Measurements from ENCODE around the gene RTN3.

The RTN3 gene

GRCh38 chr11:63708764-63709163 is 27.5 kb downstream of the RTN3 start:
- no peak overlapping the region for H3K27ac ChIP-seq (ENCODE audit: low read depth, low read length)
- peaks cover 5% of the 10 kb centered on the region for H4K20me1 ChIP-seq (ENCODE audit: low read depth, low read length)
- TF ChIP-seq CTCF (IDR thresholded peaks at IDR 0.05; ENCODE audit: insufficient read depth, low read length, poor library complexity, severe bottlenecking) (no peak), EZH2phosphoT487 (conservative IDR thresholded peaks at IDR 0.05; ENCODE audit: low read length) (no peak)
- no peak overlapping the region for H3K4me3 ChIP-seq (ENCODE audit: insufficient read depth, low read length, poor library complexity, severe bottlenecking)
- no peak overlapping the region for H2AFZ ChIP-seq (ENCODE audit: low read depth, low read length, severe bottlenecking)
- H3K9me3 ChIP-seq (ENCODE audit: insufficient read depth, low read length) = no peaks in the 10 kb centered on the region
- H3F3A ChIP-seq (ENCODE audit: insufficient read depth) = no peaks in the 10 kb centered on the region
- no peak overlapping the region for H3K9ac ChIP-seq (ENCODE audit: low read length)
- H3K4me2 ChIP-seq (ENCODE audit: low read depth, low read length, poor library complexity, severe bottlenecking) = no peak overlapping the region
- H3K27me3 ChIP-seq (ENCODE audit: low read length) = no peaks in the 10 kb centered on the region
- H3K79me2 ChIP-seq (ENCODE audit: insufficient read depth, low read length) = peaks cover 92% of the 10 kb centered on the region
- H3K9me2 ChIP-seq (replicated peaks; ENCODE audit: insufficient read depth, low read length) = no peaks in the 10 kb centered on the region
- no peaks in the 10 kb centered on the region for H3K36me3 ChIP-seq (ENCODE audit: low read length)

- no peak overlapping the region for H3K27ac ChIP-seq (ENCODE audit: low read depth, low read length)
- H4K20me1 ChIP-seq (ENCODE audit: low read depth, low read length) = peaks cover 5% of the 10 kb centered on the region
- H3K4me2 ChIP-seq (ENCODE audit: low read depth, low read length, poor library complexity, severe bottlenecking) = no peak overlapping the region
- H3F3A ChIP-seq (ENCODE audit: insufficient read depth) = no peaks in the 10 kb centered on the region
- TF ChIP-seq CTCF (IDR thresholded peaks at IDR 0.05; ENCODE audit: insufficient read depth, low read length, poor library complexity, severe bottlenecking) = no peak
- TF ChIP-seq EZH2phosphoT487 (conservative IDR thresholded peaks at IDR 0.05; ENCODE audit: low read length) = no peak
- no peaks in the 10 kb centered on the region for H3K9me2 ChIP-seq (replicated peaks; ENCODE audit: insufficient read depth, low read length)
- H2AFZ ChIP-seq (ENCODE audit: low read depth, low read length, severe bottlenecking) = no peak overlapping the region
- no peak overlapping the region for H3K4me3 ChIP-seq (ENCODE audit: insufficient read depth, low read length, poor library complexity, severe bottlenecking)
- no peaks in the 10 kb centered on the region for H3K27me3 ChIP-seq (ENCODE audit: low read length)
- H3K79me2 ChIP-seq (ENCODE audit: insufficient read depth, low read length) = peaks cover 92% of the 10 kb centered on the region
- no peak overlapping the region for H3K9ac ChIP-seq (ENCODE audit: low read length)
- H3K36me3 ChIP-seq (ENCODE audit: low read length) = no peaks in the 10 kb centered on the region
- no peaks in the 10 kb centered on the region for H3K9me3 ChIP-seq (ENCODE audit: insufficient read depth, low read length)
Measured at GRCh38 chr11:63709336-63709884, 28.1 kb downstream of the RTN3 start.

GRCh38 chr11:63710476-63711217 is 29.3 kb downstream of the RTN3 start:
- H2AFZ ChIP-seq (ENCODE audit: low read depth, low read length, severe bottlenecking) = no peak overlapping the region
- H3K9me3 ChIP-seq (ENCODE audit: insufficient read depth, low read length) = no peaks in the 10 kb centered on the region
- H4K20me1 ChIP-seq (ENCODE audit: low read depth, low read length) = peaks cover 5% of the 10 kb centered on the region
- no peak overlapping the region for H3K27ac ChIP-seq (ENCODE audit: low read depth, low read length)
- no peak overlapping the region for H3K4me2 ChIP-seq (ENCODE audit: low read depth, low read length, poor library complexity, severe bottlenecking)
- TF ChIP-seq CTCF (IDR thresholded peaks at IDR 0.05; ENCODE audit: insufficient read depth, low read length, poor library complexity, severe bottlenecking) (no peak), EZH2phosphoT487 (conservative IDR thresholded peaks at IDR 0.05; ENCODE audit: low read length) (no peak)
- H3K27me3 ChIP-seq (ENCODE audit: low read length) = no peaks in the 10 kb centered on the region
- H3K36me3 ChIP-seq (ENCODE audit: low read length) = no peaks in the 10 kb centered on the region
- no peaks in the 10 kb centered on the region for H3K9me2 ChIP-seq (replicated peaks; ENCODE audit: insufficient read depth, low read length)
- H3K9ac ChIP-seq (ENCODE audit: low read length) = no peak overlapping the region
- peaks cover 92% of the 10 kb centered on the region for H3K79me2 ChIP-seq (ENCODE audit: insufficient read depth, low read length)
- H3F3A ChIP-seq (ENCODE audit: insufficient read depth) = no peaks in the 10 kb centered on the region
- no peak overlapping the region for H3K4me3 ChIP-seq (ENCODE audit: insufficient read depth, low read length, poor library complexity, severe bottlenecking)

Measured in SU-DHL-6 (cell line).